Measurements from ENCODE around the gene NDEL1.

The NDEL1 gene

GRCh38 chr17:8481089-8481488, 45.4 kb downstream of the NDEL1 start:
- H3K27me3 ChIP-seq (ENCODE audit: control insufficient read depth, insufficient read depth, low read length), result no peaks in the 10 kb centered on the region
- no peaks in the 10 kb centered on the region for H3K36me3 ChIP-seq (ENCODE audit: control insufficient read depth, insufficient read depth, low read length)
- H3K9me3 ChIP-seq (ENCODE audit: control insufficient read depth, low read length), result no peaks in the 10 kb centered on the region
- no peak overlapping the region for H3K4me3 ChIP-seq (ENCODE audit: low read depth, low read length)
- H3K79me2 ChIP-seq, result peaks cover 5% of the 10 kb centered on the region
- no peak overlapping the region for H3K9ac ChIP-seq
- no peak for TF ChIP-seq CTCF (IDR thresholded peaks at IDR 0.05)
- no peak overlapping the region for H3K4me2 ChIP-seq (ENCODE audit: low read length)
- H3K4me1 ChIP-seq, result no peaks in the 10 kb centered on the region
- H3K27ac ChIP-seq, result no peak overlapping the region
- H2AFZ ChIP-seq, result no peak overlapping the region

- Histone ChIP-seq H3K27ac (no peak overlapping the region), H3K4me2 (ENCODE audit: low read length) (no peak overlapping the region), H2AFZ (no peak overlapping the region), H3K4me3 (ENCODE audit: low read depth, low read length) (no peak overlapping the region), H3K36me3 (ENCODE audit: control insufficient read depth, insufficient read depth, low read length) (no peaks in the 10 kb centered on the region), H3K4me1 (no peaks in the 10 kb centered on the region), H3K79me2 (peaks cover 5% of the 10 kb centered on the region), H3K27me3 (ENCODE audit: control insufficient read depth, insufficient read depth, low read length) (no peaks in the 10 kb centered on the region), H3K9me3 (ENCODE audit: control insufficient read depth, low read length) (no peaks in the 10 kb centered on the region), H3K9ac (no peak overlapping the region)
- no peak for TF ChIP-seq CTCF (IDR thresholded peaks at IDR 0.05)
Measured at GRCh38 chr17:8481703-8482102, 46.0 kb downstream of the NDEL1 start.

- Histone ChIP-seq H3K4me2 (ENCODE audit: low read length) (no peak overlapping the region), H3K4me1 (no peaks in the 10 kb centered on the region), H2AFZ (no peak overlapping the region), H3K79me2 (peaks cover 5% of the 10 kb centered on the region), H3K36me3 (ENCODE audit: control insufficient read depth, insufficient read depth, low read length) (no peaks in the 10 kb centered on the region), H3K27ac (no peak overlapping the region), H3K9me3 (ENCODE audit: control insufficient read depth, low read length) (no peaks in the 10 kb centered on the region), H3K4me3 (ENCODE audit: low read depth, low read length) (no peak overlapping the region), H3K9ac (no peak overlapping the region), H3K27me3 (ENCODE audit: control insufficient read depth, insufficient read depth, low read length) (no peaks in the 10 kb centered on the region)
- no peak for TF ChIP-seq CTCF (IDR thresholded peaks at IDR 0.05)
Measured at GRCh38 chr17:8482546-8482945, 46.9 kb downstream of the NDEL1 start.

GRCh38 chr17:8484465-8484864, 48.8 kb downstream of the NDEL1 start:
- no peak overlapping the region for H3K4me3 ChIP-seq (ENCODE audit: low read depth, low read length)
- H3K4me2 ChIP-seq (ENCODE audit: low read length), result no peak overlapping the region
- no peaks in the 10 kb centered on the region for H3K27me3 ChIP-seq (ENCODE audit: control insufficient read depth, insufficient read depth, low read length)
- H3K9ac ChIP-seq, result no peak overlapping the region
- no peak overlapping the region for H3K27ac ChIP-seq
- H3K9me3 ChIP-seq (ENCODE audit: control insufficient read depth, low read length), result no peaks in the 10 kb centered on the region
- no peak for TF ChIP-seq CTCF (IDR thresholded peaks at IDR 0.05)
- no peaks in the 10 kb centered on the region for H3K4me1 ChIP-seq
- H3K36me3 ChIP-seq (ENCODE audit: control insufficient read depth, insufficient read depth, low read length), result no peaks in the 10 kb centered on the region
- peaks cover 5% of the 10 kb centered on the region for H3K79me2 ChIP-seq
- H2AFZ ChIP-seq, result no peak overlapping the region

GRCh38 chr17:8485491-8485890, 49.8 kb downstream of the NDEL1 start:
- Histone ChIP-seq H3K9me3 (ENCODE audit: control insufficient read depth, low read length) (no peaks in the 10 kb centered on the region), H3K36me3 (ENCODE audit: control insufficient read depth, insufficient read depth, low read length) (no peaks in the 10 kb centered on the region), H3K27me3 (ENCODE audit: control insufficient read depth, insufficient read depth, low read length) (no peaks in the 10 kb centered on the region), H3K9ac (no peak overlapping the region), H3K4me1 (no peaks in the 10 kb centered on the region), H3K27ac (no peak overlapping the region), H2AFZ (no peak overlapping the region), H3K79me2 (peaks cover 5% of the 10 kb centered on the region), H3K4me3 (ENCODE audit: low read depth, low read length) (no peak overlapping the region), H3K4me2 (ENCODE audit: low read length) (no peak overlapping the region)
- TF ChIP-seq CTCF (IDR thresholded peaks at IDR 0.05), result no peak
